Measurements from ENCODE around the gene ITGA8.

DNA sequence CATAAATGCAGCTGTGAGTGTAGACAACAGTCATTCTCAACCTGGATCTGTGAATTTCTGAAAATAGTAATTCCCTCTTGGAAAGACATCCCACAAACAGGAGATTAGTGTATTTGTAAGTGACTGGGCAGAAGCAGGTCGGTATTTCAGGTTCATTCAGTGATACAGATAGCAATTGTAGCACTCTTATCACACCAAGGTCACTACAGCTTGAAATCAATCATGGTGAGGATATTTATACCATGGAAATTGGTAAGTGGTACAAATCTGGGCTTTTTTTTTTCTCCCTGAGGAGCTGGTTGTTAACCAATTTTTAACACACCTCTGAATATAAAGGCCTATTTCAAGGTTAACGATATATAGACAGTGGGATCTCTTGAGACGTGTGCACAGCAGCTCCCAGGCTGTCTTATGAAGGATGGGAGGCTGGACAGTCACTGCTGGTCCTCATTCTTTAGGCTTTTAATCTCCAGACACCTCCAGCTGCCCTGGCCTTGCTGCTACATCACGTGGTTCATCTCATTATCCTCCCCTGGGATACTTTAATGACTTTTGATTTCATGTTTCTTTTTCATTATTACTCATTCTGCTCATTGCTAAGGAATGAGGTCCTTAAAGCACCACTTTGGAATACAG, 87.1 kb downstream of the ITGA8 start:
- TF ChIP-seq, protein P1, sequence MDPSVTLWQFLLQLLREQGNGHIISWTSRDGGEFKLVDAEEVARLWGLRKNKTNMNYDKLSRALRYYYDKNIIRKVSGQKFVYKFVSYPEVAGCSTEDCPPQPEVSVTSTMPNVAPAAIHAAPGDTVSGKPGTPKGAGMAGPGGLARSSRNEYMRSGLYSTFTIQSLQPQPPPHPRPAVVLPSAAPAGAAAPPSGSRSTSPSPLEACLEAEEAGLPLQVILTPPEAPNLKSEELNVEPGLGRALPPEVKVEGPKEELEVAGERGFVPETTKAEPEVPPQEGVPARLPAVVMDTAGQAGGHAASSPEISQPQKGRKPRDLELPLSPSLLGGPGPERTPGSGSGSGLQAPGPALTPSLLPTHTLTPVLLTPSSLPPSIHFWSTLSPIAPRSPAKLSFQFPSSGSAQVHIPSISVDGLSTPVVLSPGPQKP (CRISPR knock-in tag; IDR thresholded peaks at IDR 0.05): no peak
- TF ChIP-seq NUFIP1 (IDR thresholded peaks at IDR 0.05; ENCODE audit: partially characterized antibody): no peak
- no peak for TF ChIP-seq SREBF2 (CRISPR knock-in tag; IDR thresholded peaks at IDR 0.05)
- TF ChIP-seq, protein P2, sequence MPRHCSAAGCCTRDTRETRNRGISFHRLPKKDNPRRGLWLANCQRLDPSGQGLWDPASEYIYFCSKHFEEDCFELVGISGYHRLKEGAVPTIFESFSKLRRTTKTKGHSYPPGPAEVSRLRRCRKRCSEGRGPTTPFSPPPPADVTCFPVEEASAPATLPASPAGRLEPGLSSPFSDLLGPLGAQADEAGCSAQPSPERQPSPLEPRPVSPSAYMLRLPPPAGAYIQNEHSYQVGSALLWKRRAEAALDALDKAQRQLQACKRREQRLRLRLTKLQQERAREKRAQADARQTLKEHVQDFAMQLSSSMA (CRISPR knock-in tag; IDR thresholded peaks at IDR 0.05): no peak
- TF ChIP-seq MAFK (IDR thresholded peaks at IDR 0.05; ENCODE audit: low read length): no peak
